ENCODE measurements around the gene FARS2.

FARS2 gene

GRCh38 chr6:5365436-5366195 lies 104.3 kb downstream of the FARS2 start:
- in situ Hi-C loops (cut with MboI; ENCODE audit: low sequenced_read_pairs) = no loop called here

DNA sequence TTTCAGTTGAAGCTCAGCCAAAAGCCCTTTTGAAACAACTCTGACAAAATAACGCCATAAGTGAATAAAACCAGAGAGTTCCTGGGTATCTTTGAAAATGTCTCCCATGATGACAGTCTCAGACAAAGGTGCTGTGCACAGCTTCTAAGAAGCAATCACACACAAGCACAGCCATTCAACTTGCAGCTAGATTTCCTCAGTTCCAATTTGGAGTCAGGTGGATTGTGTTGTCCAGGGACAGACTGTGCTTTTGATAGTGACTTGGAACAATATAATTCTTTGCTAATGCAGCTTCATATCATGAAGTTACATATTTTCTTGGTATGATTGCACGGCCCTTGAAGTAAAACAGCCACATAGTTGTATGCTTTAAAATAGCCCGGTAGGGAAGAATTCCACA lies 105.6 kb downstream of the FARS2 start:
- in situ Hi-C loops (cut with MboI; ENCODE audit: low sequenced_read_pairs) = no loop called here

GRCh38 chr6:5367510-5367909 lies 106.2 kb downstream of the FARS2 start:
- in situ Hi-C loops (cut with MboI; ENCODE audit: low sequenced_read_pairs) = no loop called here

- in situ Hi-C loops (cut with MboI; ENCODE audit: low sequenced_read_pairs) = no loop called here
Observed at GRCh38 chr6:5373430-5373829, 112.1 kb downstream of the FARS2 start.

DNA sequence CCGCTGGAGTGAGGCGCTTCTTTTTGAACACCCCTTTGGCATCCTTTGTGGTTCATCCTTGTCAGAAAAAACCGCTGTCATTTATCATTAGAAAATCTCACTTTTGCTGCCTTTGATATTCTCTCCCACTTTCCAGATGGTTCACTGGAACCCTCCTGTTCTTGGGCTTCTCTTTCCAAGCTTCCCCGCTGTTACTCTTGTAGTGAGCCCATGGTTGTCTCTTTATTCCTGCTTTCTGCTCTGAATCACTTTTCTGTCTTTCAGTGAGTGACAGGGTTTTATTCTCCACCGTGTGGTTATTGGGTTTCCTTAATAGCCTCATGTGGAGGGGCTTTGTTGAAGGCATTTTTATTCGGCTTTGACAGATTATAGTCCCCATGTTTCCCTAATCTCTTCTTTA lies 117.0 kb downstream of the FARS2 start:
- in situ Hi-C loops (cut with MboI; ENCODE audit: low sequenced_read_pairs) = no loop called here

- in situ Hi-C loops (cut with MboI; ENCODE audit: low sequenced_read_pairs) = no loop called here
Observed at GRCh38 chr6:5379647-5380242, 118.4 kb downstream of the FARS2 start.

DNA sequence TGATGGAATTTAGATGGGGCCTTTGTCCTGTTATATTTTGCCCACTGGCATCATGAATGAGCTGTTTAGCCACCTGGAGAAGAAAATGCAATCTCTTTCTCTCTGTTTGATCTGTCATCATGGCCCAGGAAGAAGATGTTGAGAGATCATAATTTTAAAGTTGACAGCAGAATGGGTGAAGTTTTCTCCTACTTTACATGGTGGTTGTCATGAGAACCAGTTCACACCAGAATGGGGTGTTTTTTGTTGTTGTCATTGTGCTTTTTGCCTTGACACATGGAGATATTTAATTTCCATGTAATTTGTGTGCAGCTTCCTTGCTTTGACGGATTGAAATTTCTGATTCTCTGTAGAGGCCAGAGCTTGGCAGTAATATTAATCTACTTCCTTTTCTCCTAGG lies 122.5 kb downstream of the FARS2 start:
- in situ Hi-C loops (cut with MboI; ENCODE audit: low sequenced_read_pairs) = no loop called here

DNA sequence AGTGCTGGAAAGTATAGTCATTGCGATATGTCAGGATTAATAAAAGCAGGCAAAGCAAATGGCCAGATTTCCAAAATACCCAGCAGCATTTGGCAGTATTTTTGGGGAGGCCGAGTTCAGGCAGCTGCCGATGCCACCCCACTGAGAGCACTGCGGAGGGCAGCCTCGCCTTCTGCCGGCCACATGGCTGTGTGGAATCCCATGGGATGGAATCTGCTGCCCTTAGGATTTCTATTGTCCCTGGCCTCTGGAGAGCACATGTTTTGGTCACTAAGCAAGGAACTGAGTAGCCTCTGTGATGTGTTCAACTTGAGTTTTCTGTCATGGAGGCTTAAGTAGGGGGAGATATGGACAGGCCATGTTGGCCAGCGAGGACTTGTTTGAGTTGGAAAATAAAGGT lies 123.0 kb downstream of the FARS2 start:
- in situ Hi-C loops (cut with MboI; ENCODE audit: low sequenced_read_pairs) = no loop called here

DNA sequence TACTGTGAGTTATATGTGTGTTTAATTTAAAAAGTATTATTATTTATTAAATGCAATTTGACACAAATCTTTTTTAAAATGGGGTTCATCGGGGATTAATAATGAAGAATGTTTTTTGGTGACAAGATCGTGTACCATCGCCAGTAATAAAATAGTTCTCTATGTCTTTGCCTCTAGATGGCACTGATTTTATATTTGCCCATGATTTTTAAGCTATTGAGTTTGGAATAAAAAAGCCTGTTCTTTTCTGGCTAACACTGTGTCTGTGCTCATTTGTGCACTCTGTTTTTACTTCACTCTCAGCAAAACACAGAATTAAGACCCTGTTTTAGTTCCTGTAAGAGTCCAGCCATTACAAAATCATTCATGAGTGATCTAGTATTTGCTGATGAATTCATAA lies 127.0 kb downstream of the FARS2 start:
- in situ Hi-C loops (cut with MboI; ENCODE audit: low sequenced_read_pairs) = no loop called here

- in situ Hi-C loops (cut with MboI; ENCODE audit: low sequenced_read_pairs) = no loop called here
Observed at GRCh38 chr6:5389086-5389745, 127.9 kb downstream of the FARS2 start.

DNA sequence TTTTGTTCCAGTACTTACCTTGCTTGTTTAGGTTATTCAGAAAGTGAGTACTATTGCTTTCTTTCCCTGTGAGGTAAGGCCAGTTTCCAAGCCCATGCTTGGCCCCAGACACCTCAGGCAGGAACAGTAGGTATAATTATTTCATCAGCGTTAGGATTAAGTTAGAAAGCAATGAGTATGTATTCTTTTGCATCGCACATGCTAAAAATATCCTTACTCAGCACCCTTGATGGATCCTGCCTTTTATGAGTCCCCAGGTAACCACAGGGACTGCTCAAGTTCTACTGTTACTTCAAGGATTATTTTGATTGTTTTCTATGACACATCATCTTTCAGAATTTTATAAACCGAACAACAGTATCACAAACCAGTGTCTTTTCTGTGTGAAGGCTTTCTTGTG lies 128.9 kb downstream of the FARS2 start:
- in situ Hi-C loops (cut with MboI; ENCODE audit: low sequenced_read_pairs) = no loop called here

DNA sequence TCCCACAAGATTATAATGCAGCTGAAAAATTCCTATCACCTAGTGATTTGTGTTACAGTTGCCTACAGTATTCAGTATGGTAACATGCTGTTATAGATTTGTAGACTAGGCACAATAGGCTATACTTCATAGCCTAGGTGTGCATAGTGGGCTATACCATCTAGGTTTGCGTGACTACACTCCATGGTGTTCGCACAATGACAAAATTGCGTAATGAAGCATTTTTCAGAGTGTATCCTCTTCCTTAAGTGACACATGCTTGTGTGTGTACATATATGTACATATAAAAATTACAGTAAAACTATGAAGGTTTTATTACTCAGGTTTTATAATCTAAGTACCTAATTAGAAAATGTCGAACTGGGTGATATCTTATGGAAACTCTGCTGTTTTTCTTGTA lies 133.0 kb downstream of the FARS2 start:
- in situ Hi-C loops (cut with MboI; ENCODE audit: low sequenced_read_pairs) = no loop called here

GRCh38 chr6:5395719-5396118 lies 134.4 kb downstream of the FARS2 start:
- in situ Hi-C loops (cut with MboI; ENCODE audit: low sequenced_read_pairs) = no loop called here

GRCh38 chr6:5398530-5398929 lies 137.2 kb downstream of the FARS2 start:
- in situ Hi-C loops (cut with MboI; ENCODE audit: low sequenced_read_pairs) = no loop called here

GRCh38 chr6:5399391-5399790 lies 138.1 kb downstream of the FARS2 start:
- in situ Hi-C loops (cut with MboI; ENCODE audit: low sequenced_read_pairs) = no loop called here

DNA sequence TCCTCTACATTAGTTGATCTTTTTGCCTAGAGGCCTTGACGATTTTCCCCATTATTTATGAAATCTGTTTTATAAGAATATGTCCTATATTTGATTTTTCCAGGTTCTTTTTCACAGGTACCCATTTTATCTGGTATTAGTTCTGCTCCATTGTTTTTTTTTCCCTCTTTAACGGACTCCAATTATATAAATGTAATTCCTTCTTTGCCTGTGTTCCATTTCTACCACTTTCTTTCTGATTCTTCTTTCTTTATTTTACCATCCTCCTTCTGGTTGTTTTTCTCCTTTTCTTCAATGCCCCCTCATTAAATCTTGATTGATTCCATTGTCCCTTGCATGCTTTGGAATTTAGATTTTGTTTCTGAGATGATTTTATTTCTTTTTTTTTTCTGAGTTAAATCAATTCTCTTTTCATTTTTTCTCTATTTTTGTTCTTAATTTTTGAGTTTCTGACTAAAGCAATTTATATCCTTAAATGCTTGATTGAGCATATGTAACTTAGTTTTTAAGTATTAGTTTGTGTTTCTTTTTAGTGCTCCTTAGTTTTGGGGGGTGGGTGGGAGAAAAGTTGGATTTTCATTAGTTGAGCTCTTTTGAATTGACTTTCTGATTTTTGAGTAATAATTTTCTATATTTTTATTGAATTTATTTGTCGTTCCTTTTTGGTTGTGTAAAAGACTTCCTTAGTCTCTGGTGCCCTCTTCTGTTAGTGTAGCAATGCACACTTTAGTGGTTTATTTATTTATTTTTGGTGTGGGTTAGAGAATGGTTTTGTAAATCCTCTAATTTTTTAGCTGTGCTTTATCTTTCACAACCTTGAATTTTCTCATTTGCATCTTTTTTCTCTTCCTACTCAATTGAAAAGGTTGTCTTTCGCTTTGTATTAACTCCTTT lies 140.8 kb downstream of the FARS2 start:
- in situ Hi-C loops (cut with MboI; ENCODE audit: low sequenced_read_pairs) = no loop called here

DNA sequence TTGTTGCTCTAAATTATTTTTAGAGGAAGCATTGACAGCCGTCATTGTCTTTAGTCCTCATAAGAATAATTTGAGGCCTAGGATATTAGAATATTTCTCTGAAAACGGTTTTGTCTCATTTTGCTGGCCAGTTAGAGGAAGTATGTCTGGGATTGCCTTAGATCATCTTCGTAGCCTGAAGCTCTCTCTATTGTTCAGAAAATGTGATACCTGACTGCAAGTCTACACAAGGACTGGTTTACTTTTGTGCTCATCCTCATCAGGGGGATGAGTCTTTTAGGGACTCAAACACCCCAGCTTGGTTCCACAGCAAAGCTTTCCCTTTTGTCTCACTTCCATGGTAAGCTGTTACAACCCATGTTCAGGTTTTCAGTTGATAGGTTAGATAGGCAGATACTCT lies 141.8 kb downstream of the FARS2 start:
- in situ Hi-C loops (cut with MboI; ENCODE audit: low sequenced_read_pairs) = no loop called here

- in situ Hi-C loops (cut with MboI; ENCODE audit: low sequenced_read_pairs) = no loop called here
Observed at GRCh38 chr6:5403609-5404008, 142.3 kb downstream of the FARS2 start.

DNA sequence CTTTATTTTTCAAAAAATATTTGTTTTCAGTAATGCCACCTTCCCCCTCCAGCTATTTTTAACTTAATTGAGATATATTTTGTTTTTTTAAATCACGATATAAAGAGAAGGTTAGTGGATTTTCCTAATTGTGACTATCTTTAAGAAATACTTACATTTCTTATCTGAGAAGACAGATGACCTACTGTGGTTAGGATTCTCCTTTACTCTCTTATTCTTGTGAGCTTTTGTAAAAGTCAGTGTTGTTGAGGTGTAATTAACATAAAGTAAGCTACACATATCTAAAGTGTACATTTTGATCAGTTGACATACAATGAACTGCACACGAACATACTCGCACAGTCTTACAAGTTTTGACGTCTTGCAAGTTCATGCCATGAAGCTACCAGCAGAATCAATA lies 144.7 kb downstream of the FARS2 start:
- in situ Hi-C loops (cut with MboI; ENCODE audit: low sequenced_read_pairs) = no loop called here

- in situ Hi-C loops (cut with MboI; ENCODE audit: low sequenced_read_pairs) = no loop called here
Observed at GRCh38 chr6:5411414-5411813, 150.1 kb downstream of the FARS2 start.

GRCh38 chr6:5412017-5412416 lies 150.7 kb downstream of the FARS2 start:
- in situ Hi-C loops (cut with MboI; ENCODE audit: low sequenced_read_pairs) = no loop called here
